CD4-positive, alpha-beta T cell treated with Interleukin-6 for 4 hours (primary cell): ENCODE measurements around the gene ABCA8.

ENCODE experiments used
- DNase-seq: peaks from one replicate; pipeline ENCODE4 v3.0.0-alpha.2; 2020; ENCODE audit warnings: mixed read lengths

The ABCA8 gene

GRCh38 chr17:68941761-68942160, 13.4 kb downstream of the ABCA8 start:
- DNase-seq, result no peak

GRCh38 chr17:68939195-68939594, 16.0 kb downstream of the ABCA8 start:
- no peak for DNase-seq

- no peak for DNase-seq
Observed at GRCh38 chr17:68937890-68938514, 17.2 kb downstream of the ABCA8 start.

- DNase-seq, result no peak
Observed at GRCh38 chr17:68927516-68927915, 27.7 kb downstream of the ABCA8 start.

- DNase-seq, result no peak
Observed at GRCh38 chr17:68924793-68925720, 30.1 kb downstream of the ABCA8 start.

- no peak for DNase-seq
Observed at GRCh38 chr17:68910789-68911431, 44.3 kb downstream of the ABCA8 start.

GRCh38 chr17:68910251-68910705, 44.9 kb downstream of the ABCA8 start:
- no peak for DNase-seq

- DNase-seq, result no peak
Observed at GRCh38 chr17:68909066-68909465, 46.1 kb downstream of the ABCA8 start.

GRCh38 chr17:68908045-68908444, 47.1 kb downstream of the ABCA8 start:
- DNase-seq, result no peak

- DNase-seq, result no peak
Observed at GRCh38 chr17:68906638-68907037, 48.6 kb downstream of the ABCA8 start.

- no peak for DNase-seq
Observed at GRCh38 chr17:68903286-68903685, 51.9 kb downstream of the ABCA8 start.

- no peak for DNase-seq
Observed at GRCh38 chr17:68897557-68897956, 57.6 kb downstream of the ABCA8 start.

- no peak for DNase-seq
Observed at GRCh38 chr17:68892658-68893057, 62.5 kb downstream of the ABCA8 start.

- no peak for DNase-seq
Observed at GRCh38 chr17:68892193-68892592, 63.0 kb downstream of the ABCA8 start.

GRCh38 chr17:68886401-68886800, 68.8 kb downstream of the ABCA8 start:
- DNase-seq, result no peak

GRCh38 chr17:68884888-68885287, 70.3 kb downstream of the ABCA8 start:
- DNase-seq, result no peak

- no peak for DNase-seq
Observed at GRCh38 chr17:68878226-68878885, 76.8 kb downstream of the ABCA8 start.

- DNase-seq, result no peak
Observed at GRCh38 chr17:68871447-68871846, 83.7 kb downstream of the ABCA8 start.

- no peak for DNase-seq
Observed at GRCh38 chr17:68870976-68871375, 84.2 kb downstream of the ABCA8 start.

- no peak for DNase-seq
Observed at GRCh38 chr17:68870161-68870826, 84.9 kb downstream of the ABCA8 start.

GRCh38 chr17:68868708-68869107, 86.5 kb downstream of the ABCA8 start:
- no peak for DNase-seq

GRCh38 chr17:68867759-68868516, 87.3 kb downstream of the ABCA8 start:
- no peak for DNase-seq
